Kidney capillary endothelial cell (primary cell): ENCODE results near the gene C1orf21.

Source experiments
- DNase-seq: peaks from one replicate; pipeline ENCODE4 v3.0.0-alpha.2; 2018; ENCODE audit warnings: low spot score

C1orf21 gene

GRCh38 chr1:184485751-184486723, 99.2 kb downstream of the C1orf21 start:
- no peak for DNase-seq

GRCh38 chr1:184486761-184487445, 100.1 kb downstream of the C1orf21 start:
- no peak for DNase-seq

- no peak for DNase-seq
Measured at GRCh38 chr1:184487531-184488193, 100.8 kb downstream of the C1orf21 start.

- no peak for DNase-seq
Measured at GRCh38 chr1:184489908-184490307, 103.1 kb downstream of the C1orf21 start.

- no peak for DNase-seq
Measured at GRCh38 chr1:184492536-184492935, 105.7 kb downstream of the C1orf21 start.

GRCh38 chr1:184493987-184494388, 107.2 kb downstream of the C1orf21 start:
- DNase-seq: no peak

- no peak for DNase-seq
Measured at GRCh38 chr1:184494929-184495328, 108.1 kb downstream of the C1orf21 start.

GRCh38 chr1:184497959-184498723, 111.3 kb downstream of the C1orf21 start:
- no peak for DNase-seq

- no peak for DNase-seq
Measured at GRCh38 chr1:184499616-184500015, 112.8 kb downstream of the C1orf21 start.

- no peak for DNase-seq
Measured at GRCh38 chr1:184502161-184502560, 115.3 kb downstream of the C1orf21 start.

GRCh38 chr1:184503221-184503749, 116.5 kb downstream of the C1orf21 start:
- no peak for DNase-seq

- DNase-seq: no peak
Measured at GRCh38 chr1:184504040-184504954, 117.5 kb downstream of the C1orf21 start.

GRCh38 chr1:184504955-184505338, 118.1 kb downstream of the C1orf21 start:
- no peak for DNase-seq

GRCh38 chr1:184506481-184506880, 119.7 kb downstream of the C1orf21 start:
- DNase-seq: no peak

GRCh38 chr1:184507165-184507564, 120.3 kb downstream of the C1orf21 start:
- DNase-seq: no peak

GRCh38 chr1:184507604-184508280, 120.9 kb downstream of the C1orf21 start:
- DNase-seq: peak; percentile 50

- no peak for DNase-seq
Measured at GRCh38 chr1:184509105-184509504, 122.3 kb downstream of the C1orf21 start.

- DNase-seq: no peak
Measured at GRCh38 chr1:184510110-184510509, 123.3 kb downstream of the C1orf21 start.

GRCh38 chr1:184512724-184513123, 125.9 kb downstream of the C1orf21 start:
- no peak for DNase-seq

GRCh38 chr1:184513421-184513820, 126.6 kb downstream of the C1orf21 start:
- DNase-seq: no peak
